HCT116 (cell line): ENCODE measurements around the gene MACROH2A2. TPM values are rescaled to one million over a fixed set of nuclear protein-coding genes. Genes with fewer than 3 reads are reported as not detected.

Experiments
- total RNA-seq: library from RNA; stranded (reverse); gene quantifications from one replicate; pipeline ENCODE4 v1.2.1, GENCODE V29; 2021; ENCODE audit not compliant: unreplicated experiment

MACROH2A2 gene
- total RNA-seq, 1 experiment from 2014 or later: 41.4 TPM

Other genes starting within 250 kb of the MACROH2A2 start
- gene AIFM2, start 80.0 kb downstream of the MACROH2A2 start, total RNA-seq: 20.0 TPM
- 13.6 TPM for gene TYSND1, start 93.9 kb downstream of the MACROH2A2 start, total RNA-seq
- 86.9 TPM for gene SAR1A, start 117.7 kb downstream of the MACROH2A2 start, total RNA-seq
- 234 TPM for gene PPA1, start 180.6 kb downstream of the MACROH2A2 start, total RNA-seq
- 0.02 TPM for gene NPFFR1, start 231.2 kb downstream of the MACROH2A2 start, total RNA-seq